Measurements from ENCODE around the gene EN1. TPM values are rescaled to one million over a fixed set of nuclear protein-coding genes. Genes with fewer than 3 reads are reported as not detected.

EN1 gene
- total RNA-seq, 4 donors from 2014 or later = 0.88 to 2.4 (median 1.2) TPM

DNA sequence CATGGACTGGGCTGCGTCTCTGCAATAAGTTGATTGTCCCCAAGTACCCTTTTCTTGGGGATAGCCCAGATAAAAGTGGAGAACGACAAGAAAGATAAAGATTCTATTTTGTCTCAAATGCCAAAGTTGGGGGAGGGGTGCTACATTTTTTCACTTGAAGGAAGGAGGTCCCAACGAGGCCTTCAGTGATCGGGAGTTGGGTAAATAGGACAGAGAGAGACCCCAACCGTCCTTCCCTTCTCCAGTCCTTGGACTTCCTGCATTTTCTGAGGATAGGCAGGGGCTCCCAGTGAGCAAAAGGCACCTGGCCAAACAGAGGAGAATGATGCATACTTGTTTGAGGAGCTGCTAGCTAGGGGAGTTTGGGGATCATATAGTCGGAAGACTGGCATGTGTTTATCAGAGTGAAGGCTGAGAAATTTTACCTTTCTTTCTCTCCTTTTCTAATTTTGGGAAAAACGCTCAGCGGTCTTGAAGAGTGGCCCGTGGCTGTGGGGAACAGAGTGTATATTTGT, 3.5 kb upstream of the EN1 start:
- TF ChIP-seq, protein P1, sequence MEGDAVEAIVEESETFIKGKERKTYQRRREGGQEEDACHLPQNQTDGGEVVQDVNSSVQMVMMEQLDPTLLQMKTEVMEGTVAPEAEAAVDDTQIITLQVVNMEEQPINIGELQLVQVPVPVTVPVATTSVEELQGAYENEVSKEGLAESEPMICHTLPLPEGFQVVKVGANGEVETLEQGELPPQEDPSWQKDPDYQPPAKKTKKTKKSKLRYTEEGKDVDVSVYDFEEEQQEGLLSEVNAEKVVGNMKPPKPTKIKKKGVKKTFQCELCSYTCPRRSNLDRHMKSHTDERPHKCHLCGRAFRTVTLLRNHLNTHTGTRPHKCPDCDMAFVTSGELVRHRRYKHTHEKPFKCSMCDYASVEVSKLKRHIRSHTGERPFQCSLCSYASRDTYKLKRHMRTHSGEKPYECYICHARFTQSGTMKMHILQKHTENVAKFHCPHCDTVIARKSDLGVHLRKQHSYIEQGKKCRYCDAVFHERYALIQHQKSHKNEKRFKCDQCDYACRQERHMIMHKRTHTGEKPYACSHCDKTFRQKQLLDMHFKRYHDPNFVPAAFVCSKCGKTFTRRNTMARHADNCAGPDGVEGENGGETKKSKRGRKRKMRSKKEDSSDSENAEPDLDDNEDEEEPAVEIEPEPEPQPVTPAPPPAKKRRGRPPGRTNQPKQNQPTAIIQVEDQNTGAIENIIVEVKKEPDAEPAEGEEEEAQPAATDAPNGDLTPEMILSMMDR (IDR thresholded peaks at IDR 0.05; ENCODE audit: low read depth) = no peak

DNA sequence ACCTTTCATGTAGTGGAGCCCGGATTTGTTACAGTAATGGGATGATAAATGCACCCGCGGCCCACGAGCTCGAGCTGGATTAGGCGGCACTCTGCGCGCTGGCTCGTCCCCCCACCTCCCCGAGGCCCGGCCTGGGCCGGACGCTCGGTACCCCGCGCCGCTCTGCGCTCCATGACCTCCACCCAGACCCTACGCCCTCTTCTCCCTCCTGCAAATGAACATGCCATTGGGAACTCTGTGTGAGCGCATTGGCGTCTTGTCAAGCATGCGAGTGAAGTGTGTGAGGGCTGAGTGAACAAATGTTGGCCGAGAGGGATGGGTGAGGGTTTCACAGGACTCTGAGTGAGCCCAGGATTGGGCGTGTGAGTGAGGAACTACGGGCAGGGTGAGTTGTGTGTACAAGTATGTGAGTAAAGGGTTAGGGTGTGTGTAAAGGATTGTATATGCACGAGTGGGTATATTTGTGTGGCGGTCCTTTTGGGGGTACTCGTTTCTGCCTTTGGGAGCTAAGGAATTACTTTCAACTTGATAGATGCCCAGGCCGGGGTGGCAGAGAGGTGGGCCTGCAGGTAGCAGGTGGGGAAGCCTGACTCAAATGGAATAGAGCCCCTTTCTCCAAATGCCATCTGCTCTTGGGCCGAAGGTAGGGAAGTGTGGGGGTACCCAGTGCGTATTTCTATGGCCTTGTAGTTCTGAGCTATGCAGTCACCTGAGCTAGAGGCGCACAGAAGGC, 2.9 kb upstream of the EN1 start:
- TF ChIP-seq, protein P1 (IDR thresholded peaks at IDR 0.05; ENCODE audit: low read depth) = no peak

DNA sequence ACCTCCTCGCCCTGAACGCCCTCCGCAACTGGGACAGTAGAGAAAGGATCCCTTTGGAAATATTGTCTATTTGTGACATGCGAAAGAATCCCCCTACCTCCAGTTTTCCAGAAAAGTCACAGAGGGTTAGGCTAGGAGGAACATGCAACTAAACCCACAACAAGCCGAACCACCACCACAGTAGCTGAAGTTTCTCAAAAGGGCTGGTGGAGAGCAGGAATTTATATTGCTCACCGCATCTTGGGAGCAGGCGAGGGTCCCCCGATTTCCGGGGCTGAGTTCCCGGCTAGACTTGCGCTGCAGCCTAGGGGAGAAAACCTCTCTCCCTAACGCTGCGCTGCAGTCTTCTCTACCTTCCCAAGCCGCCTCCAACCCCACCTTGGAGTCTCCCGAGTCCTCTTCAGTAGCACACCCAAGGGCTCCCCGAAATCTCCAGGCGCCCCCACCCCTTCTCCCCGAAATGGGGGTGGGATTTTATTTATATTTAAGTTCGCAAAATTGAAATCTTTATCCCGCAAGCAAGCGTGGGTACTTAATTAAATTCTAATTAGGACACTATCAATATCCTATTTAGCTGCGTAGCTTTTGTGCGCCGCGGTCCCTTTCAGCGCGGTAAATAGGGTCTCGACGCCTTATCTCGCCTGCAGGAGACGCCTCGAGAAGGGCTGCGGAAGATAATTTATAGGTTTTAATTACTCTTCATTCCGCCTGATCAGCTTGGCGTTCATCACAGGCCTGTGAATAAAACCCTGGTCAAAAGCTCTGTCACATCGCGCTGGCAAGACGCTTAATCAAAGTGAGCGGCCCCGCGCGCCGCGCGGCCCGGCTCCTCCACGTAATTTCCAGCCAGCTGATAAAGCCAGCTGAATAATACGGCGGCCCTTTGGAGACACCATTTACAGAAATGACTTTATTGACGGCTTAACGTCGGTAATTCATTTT, 2.0 kb upstream of the EN1 start:
- TF ChIP-seq, protein P1 (IDR thresholded peaks at IDR 0.05; ENCODE audit: low read depth) = no peak

DNA sequence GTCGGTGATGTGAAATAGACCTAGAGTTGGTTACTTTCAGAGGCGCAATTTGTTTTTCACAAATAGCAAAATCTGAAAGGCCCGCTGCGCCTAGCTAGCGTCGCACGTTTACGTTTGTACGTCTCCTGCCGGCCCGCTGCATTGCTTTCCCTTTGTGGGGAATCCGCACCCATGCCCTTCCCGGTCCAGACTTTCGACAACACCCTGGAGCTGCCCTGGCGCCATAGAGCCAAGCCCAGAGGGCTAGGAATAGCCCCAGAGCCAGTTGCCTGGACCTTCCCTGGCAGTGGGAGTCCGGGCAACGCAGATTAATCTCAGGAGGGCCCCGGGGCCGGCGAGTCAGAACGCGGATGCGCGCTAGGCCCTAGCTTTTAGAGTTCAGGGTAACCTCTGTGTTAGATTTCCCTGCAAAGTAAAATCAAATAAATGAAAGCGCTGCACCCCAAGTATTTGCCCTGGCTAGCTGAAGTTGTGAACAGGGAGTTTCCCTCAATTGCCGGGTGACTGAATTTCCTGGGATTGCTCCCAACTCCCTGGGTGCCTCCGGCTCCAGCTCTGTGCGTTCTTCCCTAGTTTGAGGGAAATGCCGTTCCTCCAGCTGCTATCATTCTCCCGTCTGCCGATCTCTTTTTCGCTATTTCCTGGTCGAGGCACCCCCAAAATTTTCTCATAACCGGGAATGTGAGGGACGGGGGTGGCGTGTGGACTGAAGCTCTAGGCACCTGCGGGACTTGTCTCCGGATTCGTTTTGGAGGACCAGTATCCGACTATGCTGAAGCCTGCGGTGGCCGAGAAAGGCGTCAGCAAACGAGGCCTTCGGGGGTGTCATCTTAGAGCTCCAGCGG, 1.2 kb upstream of the EN1 start:
- TF ChIP-seq, protein P1 (IDR thresholded peaks at IDR 0.05; ENCODE audit: low read depth) = no peak

DNA sequence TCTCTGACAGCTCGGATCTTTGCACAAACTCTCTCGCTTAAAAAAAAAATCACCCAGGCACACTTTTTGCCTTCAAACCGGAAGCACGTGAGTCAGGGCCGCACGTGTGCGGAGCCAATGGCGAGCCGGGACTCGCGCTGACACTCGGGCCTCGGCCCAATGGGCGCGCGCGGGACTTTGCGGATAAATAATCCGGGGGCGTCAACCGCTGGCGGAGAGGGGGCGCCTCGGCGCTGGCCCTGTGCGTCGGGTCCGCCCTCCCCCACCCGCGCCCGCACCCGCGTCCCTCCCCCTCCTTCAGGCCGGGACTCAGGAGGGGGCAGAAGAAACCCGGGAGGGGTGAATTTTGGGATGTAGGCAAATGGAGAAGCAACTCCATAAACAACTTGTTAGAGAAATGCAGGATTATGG, 319 bp upstream of the EN1 start:
- TF ChIP-seq, protein P1 (IDR thresholded peaks at IDR 0.05; ENCODE audit: low read depth) = no peak

DNA sequence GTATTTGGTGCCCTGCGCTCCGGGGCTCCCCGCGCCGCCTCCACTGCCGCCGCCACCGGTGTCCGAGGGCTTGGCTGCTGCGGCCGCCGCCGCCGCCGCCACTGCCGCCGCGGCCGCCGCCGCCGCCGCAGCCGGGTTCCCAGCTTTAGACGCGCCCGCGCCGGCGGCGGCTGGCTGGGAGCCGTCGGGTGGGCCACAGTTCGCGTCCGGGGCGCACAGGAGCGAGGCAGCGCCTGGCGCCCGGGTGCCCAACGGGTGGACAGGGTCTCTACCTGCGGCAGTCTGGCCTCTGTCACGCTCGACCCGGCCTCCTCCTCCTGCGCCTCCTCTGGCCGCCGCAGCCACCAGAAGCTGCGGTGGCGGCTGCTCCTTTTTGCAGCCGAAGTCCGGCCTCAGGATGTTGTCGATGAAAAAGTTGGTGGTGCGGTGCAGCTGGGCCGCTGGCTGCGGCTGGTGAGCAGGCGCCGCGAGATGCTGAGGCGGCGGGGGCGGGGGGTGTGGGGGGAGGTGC, 951 bp downstream of the EN1 start:
- TF ChIP-seq, protein P1 (IDR thresholded peaks at IDR 0.05; ENCODE audit: low read depth) = no peak
